Right atrium auricular region (tissue), 2 donors: ENCODE measurements around the gene SCTR. TPM values are rescaled to one million over a fixed set of nuclear protein-coding genes. Genes with fewer than 3 reads are reported as not detected.
"Not testable (repeated sequence)": the region's sequence is repeated elsewhere in the genome, so short reads cannot be mapped to it uniquely, and the experiment has no call there.

Experiments used
- DNase-seq: peaks from one replicate; pipeline ENCODE4 v3.0.0-alpha.2; 2019; ENCODE audit warnings: low spot score
- H3K27ac ChIP-seq, 2 donors: fragments of 200-600 bp; sonication (generic); 1 replicate in 1 of 2; 2 replicates in 1 of 2; pipeline ENCODE4 v1.5.1; 2016 to 2019
- H3K27me3 ChIP-seq, 2 donors: fragments of 200-600 bp; sonication (generic); one replicate each; pipeline versions ENCODE4 v1.5.1 to v1.6.0; 2017 to 2019
- H3K36me3 ChIP-seq: fragments of 200-600 bp; sonication (generic); one replicate; pipeline ENCODE4 v1.5.1; 2016
- H3K4me1 ChIP-seq, 2 donors: fragments of 200-600 bp; sonication (generic); one replicate each; pipeline versions ENCODE4 v1.5.1 to v1.6.0; 2017 to 2019
- H3K4me3 ChIP-seq, 2 donors: fragments of 200-600 bp; sonication (generic); 1 replicate in 1 of 2; 2 replicates in 1 of 2; pipeline ENCODE4 v1.5.1; 2017 to 2019; ENCODE audit warnings: mild to moderate bottlenecking in 1 of 2, moderate library complexity in 1 of 2
- H3K9me3 ChIP-seq, 2 donors: fragments of 200-600 bp; sonication (generic); one replicate each; pipeline ENCODE4 v1.5.1; 2019
- CTCF ChIP-seq, 2 donors: fragments of 200-600 bp; sonication (generic); IDR thresholded peaks; one replicate each; pipeline ENCODE4 v1.5.1; 2019; ENCODE audit warnings: antibody characterized with exemption in 2 of 2
- total RNA-seq, 2 donors: library from RNA; depleted of rRNA; stranded (reverse); fragments of >200 nt; gene quantifications; one replicate each; pipeline ENCODE4 v1.1.0, GENCODE V29; 2016

SCTR gene
- total RNA-seq, 2 donors from 2014 or later = not detected

- Histone ChIP-seq H3K27ac (no peak overlapping the region), H3K9me3 (peaks cover 0 to 4% of the 10 kb centered on the region in 2 donors), H3K36me3 (no peaks in the 10 kb centered on the region), H3K27me3 (no peaks in the 10 kb centered on the region), H3K4me3 (no peak overlapping the region), H3K4me1 (no peaks in the 10 kb centered on the region)
- no peak for TF ChIP-seq CTCF (IDR thresholded peaks at IDR 0.05)
- DNase-seq = peak; percentile 59
Observed at GRCh38 chr2:119408221-119408619, 116.1 kb downstream of the SCTR start.

- Histone ChIP-seq H3K9me3 (peaks cover 0 to 4% of the 10 kb centered on the region in 2 donors), H3K4me1 (peaks cover 0 to 6% of the 10 kb centered on the region in 2 donors), H3K27ac (no peak overlapping the region), H3K36me3 (no peaks in the 10 kb centered on the region), H3K4me3 (no peak overlapping the region), H3K27me3 (no peaks in the 10 kb centered on the region)
- DNase-seq = no peak
- TF ChIP-seq CTCF (IDR thresholded peaks at IDR 0.05) = peak; percentile 58 to 88
Observed at GRCh38 chr2:119407430-119408220, 116.7 kb downstream of the SCTR start.

- Histone ChIP-seq H3K9me3 (peaks cover 0 to 4% of the 10 kb centered on the region in 2 donors), H3K4me3 (no peak overlapping the region), H3K27me3 (no peaks in the 10 kb centered on the region), H3K27ac (no peak overlapping the region), H3K36me3 (no peaks in the 10 kb centered on the region), H3K4me1 (peaks cover 0 to 11% of the 10 kb centered on the region in 2 donors)
- DNase-seq = no peak
- TF ChIP-seq CTCF (IDR thresholded peaks at IDR 0.05) = no peak
Observed at GRCh38 chr2:119405151-119405550, 119.1 kb downstream of the SCTR start.

GRCh38 chr2:119403618-119404017, 120.7 kb downstream of the SCTR start:
- H3K27ac ChIP-seq, H3K9me3 ChIP-seq: not testable (repeated sequence)

GRCh38 chr2:119402645-119403560, 121.4 kb downstream of the SCTR start:
- Histone ChIP-seq H3K9me3 (peaks cover 0 to 4% of the 10 kb centered on the region in 2 donors), H3K27me3 (no peaks in the 10 kb centered on the region), H3K4me3 (no peak overlapping the region), H3K27ac (no peak overlapping the region), H3K4me1 (peaks cover 0 to 11% of the 10 kb centered on the region in 2 donors), H3K36me3 (no peaks in the 10 kb centered on the region)
- no peak for TF ChIP-seq CTCF (IDR thresholded peaks at IDR 0.05)
- no peak for DNase-seq

More at GRCh38 chr2:119403618-119404017, 120.7 kb downstream of the SCTR start:
- H3K27me3 ChIP-seq, DNase-seq, H3K4me3 ChIP-seq, H3K36me3 ChIP-seq: not testable (repeated sequence)
- H3K4me1 ChIP-seq = peaks cover 0 to 11% of the 10 kb centered on the region in 2 donors

GRCh38 chr2:119402106-119402505, 122.2 kb downstream of the SCTR start:
- Histone ChIP-seq H3K27me3 (no peaks in the 10 kb centered on the region), H3K9me3 (peaks cover 0 to 4% of the 10 kb centered on the region in 2 donors), H3K36me3 (no peaks in the 10 kb centered on the region), H3K27ac (no peak overlapping the region), H3K4me1 (peaks cover 0 to 11% of the 10 kb centered on the region in 2 donors), H3K4me3 (no peak overlapping the region)
- no peak for TF ChIP-seq CTCF (IDR thresholded peaks at IDR 0.05)
- DNase-seq = no peak
